HepG2 (cell line): ENCODE results near the gene GANC. TPM values are rescaled to one million over a fixed set of nuclear protein-coding genes. Genes with fewer than 3 reads are reported as not detected.

Source experiments
- CBX1 ChIP-seq: IDR thresholded peaks from one replicate; pipeline ENCODE4 v1.6.1; 2016; ENCODE audit warnings: antibody characterized with exemption, low read depth
- EED ChIP-seq: sonication (generic); formaldehyde crosslinking; IDR thresholded peaks from 2 replicates; pipeline ENCODE4 v1.5.0; 2020; ENCODE audit warnings: mild to moderate bottlenecking, missing genetic modification reagents
- GATAD2A ChIP-seq: IDR thresholded peaks from 2 replicates; pipeline ENCODE4 v1.6.1; 2016
- MAFG ChIP-seq: sonication (generic); formaldehyde crosslinking; IDR thresholded peaks from 2 replicates; pipeline ENCODE4 v1.5.1; 2020; ENCODE audit warnings: mild to moderate bottlenecking, missing genetic modification reagents
- THAP11 ChIP-seq: IDR thresholded peaks from 2 replicates; pipeline ENCODE4 v1.6.1; 2016; ENCODE audit warnings: missing biosample characterization, missing genetic modification reagents
- TP53 ChIP-seq: sonication (generic); formaldehyde crosslinking; conservative IDR thresholded peaks from 2 replicates; pipeline ENCODE4 v1.4.0; 2020; ENCODE audit warnings: missing genetic modification reagents
- ZBTB21 ChIP-seq: sonication (generic); formaldehyde crosslinking; IDR thresholded peaks from 2 replicates; pipeline ENCODE4 v1.4.0; 2020; ENCODE audit warnings: missing genetic modification reagents
- ZNF264 ChIP-seq: sonication (generic); formaldehyde crosslinking; IDR thresholded peaks from 2 replicates; pipeline ENCODE4 v1.4.0; 2020; ENCODE audit warnings: missing genetic modification reagents
- ZNF326 ChIP-seq: sonication (generic); formaldehyde crosslinking; IDR thresholded peaks from 2 replicates; pipeline ENCODE4 v1.4.0; 2020; ENCODE audit warnings: missing genetic modification reagents, borderline replicate concordance
- polyA plus RNA-seq, 8 experiments: library from polyadenylated mRNA; depleted of rRNA in 3 of 8; stranded (reverse) in 7 of 8; unstranded in 1 of 8; fragments of >200 nt; fragmentation: Illumina TruSeq in 4 of 8; extraction: Trizol in 4 of 8; gene quantifications; 2 replicates each; pipeline versions ENCODE4 v1.2.1 to v1.2.3, GENCODE V29; 2011 to 2016; ENCODE audit warnings: low read depth in 4 of 8, missing spikeins in 1 of 8, mixed read lengths in 1 of 8; ENCODE audit not compliant: insufficient read depth in 1 of 8
- total RNA-seq, 5 experiments: library from RNA; depleted of rRNA; stranded (reverse); fragments of >200 nt; fragmentation: Illumina TruSeq; extraction: Trizol; gene quantifications; 2 replicates each; pipeline ENCODE4 v1.2.3, GENCODE V29; 2016; ENCODE audit warnings: low read depth in 1 of 5
- TF ChIP-seq, protein P1 (sequence below): sonication (generic); formaldehyde crosslinking; IDR thresholded peaks from 2 replicates; pipeline ENCODE4 v1.5.0; 2020; ENCODE audit warnings: missing genetic modification reagents
- TF ChIP-seq, protein P2 (sequence below): sonication (generic); formaldehyde crosslinking; IDR thresholded peaks from 2 replicates; pipeline ENCODE4 v1.4.0; 2020; ENCODE audit warnings: missing genetic modification reagents

GANC gene
- total and polyA plus RNA-seq, 2 of the 13 experiments (the other 11 are each of a cell fraction or from before 2014, with no cell fraction given): 17.0 to 21.0 TPM

DNA sequence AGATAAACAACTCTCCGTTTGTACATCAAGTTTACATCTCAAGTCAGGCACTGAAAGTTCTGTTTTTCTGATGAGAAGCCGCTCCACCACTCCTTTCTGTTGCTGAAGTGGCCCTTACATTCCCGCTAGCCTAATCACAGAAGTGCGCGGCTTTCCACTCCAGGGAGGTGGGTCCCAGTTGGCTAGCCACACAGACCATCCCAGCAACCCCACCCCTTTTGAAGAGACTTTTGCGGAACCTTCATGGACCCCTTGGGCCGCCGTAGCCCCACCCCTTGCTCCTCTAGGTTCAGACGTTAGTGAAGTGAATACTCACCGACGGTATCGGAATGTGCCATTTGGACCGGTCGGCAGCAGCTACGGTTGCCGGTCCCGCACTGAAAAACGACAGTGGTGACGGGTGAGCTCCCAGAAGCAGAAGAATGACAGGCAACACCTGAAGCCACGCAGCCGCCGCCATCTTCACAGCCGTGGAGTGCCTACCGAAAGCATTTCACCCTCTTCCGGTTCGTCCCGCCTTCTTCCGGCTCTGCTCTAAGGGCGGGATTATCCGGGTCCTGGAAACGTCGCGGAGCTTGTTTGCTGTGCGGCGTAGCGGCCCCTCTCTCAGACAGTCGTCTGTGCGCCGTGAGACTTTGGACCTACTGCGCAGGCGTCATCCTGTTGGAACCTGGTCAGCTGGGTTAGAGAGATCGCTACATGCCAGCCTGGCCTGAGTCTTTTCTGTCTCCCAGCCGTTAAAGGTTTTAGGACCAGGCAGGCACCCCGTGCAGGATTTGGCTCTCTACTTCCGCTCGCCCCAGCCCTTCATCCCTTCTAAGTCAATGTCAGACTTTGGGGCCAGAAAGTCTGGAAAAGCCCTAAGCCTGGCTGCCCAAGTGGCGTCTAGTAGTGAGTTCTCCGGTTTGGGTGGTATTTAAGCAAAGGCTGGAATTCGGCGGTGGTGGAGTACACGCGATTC is at the start of gene GANC, which contains the start of gene TMEM87A (continued):
- TF ChIP-seq MAFG (CRISPR knock-in tag): no peak
- TF ChIP-seq, protein P1, sequence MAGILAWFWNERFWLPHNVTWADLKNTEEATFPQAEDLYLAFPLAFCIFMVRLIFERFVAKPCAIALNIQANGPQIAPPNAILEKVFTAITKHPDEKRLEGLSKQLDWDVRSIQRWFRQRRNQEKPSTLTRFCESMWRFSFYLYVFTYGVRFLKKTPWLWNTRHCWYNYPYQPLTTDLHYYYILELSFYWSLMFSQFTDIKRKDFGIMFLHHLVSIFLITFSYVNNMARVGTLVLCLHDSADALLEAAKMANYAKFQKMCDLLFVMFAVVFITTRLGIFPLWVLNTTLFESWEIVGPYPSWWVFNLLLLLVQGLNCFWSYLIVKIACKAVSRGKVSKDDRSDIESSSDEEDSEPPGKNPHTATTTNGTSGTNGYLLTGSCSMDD (CRISPR knock-in tag): no peak
- no peak for TF ChIP-seq ZNF326
- peak; percentile 88 for TF ChIP-seq ZNF264 (CRISPR knock-in tag)
- TF ChIP-seq, protein P2, sequence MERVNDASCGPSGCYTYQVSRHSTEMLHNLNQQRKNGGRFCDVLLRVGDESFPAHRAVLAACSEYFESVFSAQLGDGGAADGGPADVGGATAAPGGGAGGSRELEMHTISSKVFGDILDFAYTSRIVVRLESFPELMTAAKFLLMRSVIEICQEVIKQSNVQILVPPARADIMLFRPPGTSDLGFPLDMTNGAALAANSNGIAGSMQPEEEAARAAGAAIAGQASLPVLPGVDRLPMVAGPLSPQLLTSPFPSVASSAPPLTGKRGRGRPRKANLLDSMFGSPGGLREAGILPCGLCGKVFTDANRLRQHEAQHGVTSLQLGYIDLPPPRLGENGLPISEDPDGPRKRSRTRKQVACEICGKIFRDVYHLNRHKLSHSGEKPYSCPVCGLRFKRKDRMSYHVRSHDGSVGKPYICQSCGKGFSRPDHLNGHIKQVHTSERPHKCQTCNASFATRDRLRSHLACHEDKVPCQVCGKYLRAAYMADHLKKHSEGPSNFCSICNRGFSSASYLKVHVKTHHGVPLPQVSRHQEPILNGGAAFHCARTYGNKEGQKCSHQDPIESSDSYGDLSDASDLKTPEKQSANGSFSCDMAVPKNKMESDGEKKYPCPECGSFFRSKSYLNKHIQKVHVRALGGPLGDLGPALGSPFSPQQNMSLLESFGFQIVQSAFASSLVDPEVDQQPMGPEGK (CRISPR knock-in tag): peak; percentile 85
- no peak; the same call in 1 of the 2 replicates for TF ChIP-seq ZBTB21 (CRISPR knock-in tag)
- TF ChIP-seq EED (CRISPR knock-in tag): peak; percentile 65; the same call in 1 of the 2 replicates
- peak; percentile 49 for TF ChIP-seq GATAD2A (CRISPR knock-in tag)
- peak; percentile 65 for TF ChIP-seq CBX1
- peak; percentile 92 for TF ChIP-seq TP53 (CRISPR knock-in tag)
- TF ChIP-seq THAP11 (CRISPR knock-in tag): peak; percentile 90
